ENCODE data around the gene ATRIP.
"Not testable (repeated sequence)": the region's sequence is repeated elsewhere in the genome, so short reads cannot be mapped to it uniquely, and the experiment has no call there.

Gene ATRIP

DNA sequence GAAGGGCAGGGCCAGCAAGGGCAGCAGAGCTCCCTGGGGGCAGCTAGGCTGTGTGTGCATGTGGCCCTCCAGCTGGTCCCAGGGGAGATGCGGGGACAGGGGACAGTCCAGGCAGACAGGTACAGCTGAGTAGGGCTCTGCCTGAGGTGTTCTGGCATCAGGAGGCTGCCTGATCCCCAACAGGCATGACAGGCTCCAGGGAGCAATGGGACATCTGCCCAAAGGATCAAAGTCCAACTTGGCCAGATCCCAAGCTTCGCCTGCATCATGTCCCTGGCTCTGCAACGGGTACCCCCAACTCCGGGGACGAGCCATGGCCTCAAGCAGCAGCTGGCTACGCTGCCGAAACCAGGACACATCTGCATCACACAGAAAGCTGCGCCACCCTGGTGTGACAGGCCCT, 21.8 kb downstream of the ATRIP start:
- DNase-seq (ENCODE audit: low read depth, low spot score) = no peak

DNA sequence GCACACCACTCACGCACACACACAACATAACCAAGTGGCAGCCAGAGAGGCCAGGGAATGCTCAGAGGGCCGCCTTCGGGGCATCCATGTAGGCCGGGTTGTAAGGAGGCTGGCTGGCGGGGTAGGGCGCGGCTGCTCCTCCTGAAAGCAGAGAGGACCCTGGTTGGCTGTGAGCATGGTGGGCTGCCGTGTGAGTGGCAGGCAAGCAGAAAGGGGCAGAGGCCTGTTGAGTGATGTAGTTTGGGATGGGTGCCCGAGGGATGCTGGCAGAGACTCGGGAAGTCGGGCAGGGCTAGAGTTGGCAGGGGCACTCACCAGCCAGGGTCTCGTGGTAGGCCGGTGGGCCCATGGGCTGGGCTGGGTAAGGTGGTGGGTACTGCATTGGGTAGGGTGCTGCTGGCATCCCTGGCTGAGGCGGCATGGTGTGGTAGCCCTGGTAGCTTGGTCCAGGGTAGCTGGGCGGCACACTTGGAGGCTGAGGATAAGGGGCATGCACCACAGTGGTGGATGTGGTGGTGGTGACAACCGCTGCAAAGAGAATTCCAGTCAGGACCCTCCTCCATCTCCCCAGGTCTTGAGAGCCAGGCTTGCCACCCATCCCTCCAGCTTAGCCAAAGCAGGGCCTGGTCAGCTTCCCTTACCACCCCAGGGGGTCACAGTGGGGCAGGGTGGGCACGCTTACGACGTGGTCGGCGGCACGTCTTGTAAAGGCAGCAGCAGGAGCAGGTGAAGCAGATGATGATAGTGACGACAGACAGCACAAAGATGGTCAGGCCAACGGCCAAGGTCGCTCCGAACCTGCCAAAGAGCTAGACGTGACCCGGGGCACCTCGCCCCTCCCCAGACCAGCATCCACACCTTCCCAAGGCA, 22.7 kb downstream of the ATRIP start:
- no peak for DNase-seq (ENCODE audit: low read depth, low spot score)

DNA sequence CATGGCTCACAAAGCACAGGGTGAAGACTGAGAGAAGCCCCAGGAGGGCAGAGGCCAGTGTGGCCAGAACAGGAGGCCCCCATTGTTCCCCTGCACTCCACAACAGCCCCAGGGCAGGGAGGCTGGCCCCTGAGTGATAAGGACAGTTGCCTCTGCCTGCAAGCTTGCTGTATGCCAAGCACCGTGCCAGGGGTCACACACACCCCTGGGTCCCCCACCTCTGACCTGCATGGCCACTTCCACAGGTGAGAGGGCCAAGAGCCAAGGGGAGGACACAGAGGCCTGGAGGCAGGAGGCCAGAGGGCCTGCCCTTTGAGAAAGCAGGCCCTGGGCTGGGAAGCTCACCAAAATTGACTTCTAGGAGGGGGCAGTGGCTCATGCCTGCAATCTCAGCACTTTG, 23.7 kb downstream of the ATRIP start:
- peak; percentile 59 for DNase-seq (ENCODE audit: low read depth, low spot score)

DNA sequence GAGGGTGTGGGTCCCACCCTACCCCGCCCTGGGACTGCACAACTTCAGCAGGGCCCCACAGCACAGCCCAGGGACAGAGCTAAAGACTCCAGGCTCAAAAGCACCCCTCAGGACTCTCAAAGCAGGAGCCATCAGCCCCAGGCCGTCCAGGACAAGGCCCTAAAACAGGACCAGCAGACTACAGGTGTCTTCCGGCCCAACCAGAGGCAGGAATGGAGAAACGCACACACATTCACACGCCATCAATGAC, 26.1 kb downstream of the ATRIP start:
- no peak for DNase-seq (ENCODE audit: low read depth, low spot score)

DNA sequence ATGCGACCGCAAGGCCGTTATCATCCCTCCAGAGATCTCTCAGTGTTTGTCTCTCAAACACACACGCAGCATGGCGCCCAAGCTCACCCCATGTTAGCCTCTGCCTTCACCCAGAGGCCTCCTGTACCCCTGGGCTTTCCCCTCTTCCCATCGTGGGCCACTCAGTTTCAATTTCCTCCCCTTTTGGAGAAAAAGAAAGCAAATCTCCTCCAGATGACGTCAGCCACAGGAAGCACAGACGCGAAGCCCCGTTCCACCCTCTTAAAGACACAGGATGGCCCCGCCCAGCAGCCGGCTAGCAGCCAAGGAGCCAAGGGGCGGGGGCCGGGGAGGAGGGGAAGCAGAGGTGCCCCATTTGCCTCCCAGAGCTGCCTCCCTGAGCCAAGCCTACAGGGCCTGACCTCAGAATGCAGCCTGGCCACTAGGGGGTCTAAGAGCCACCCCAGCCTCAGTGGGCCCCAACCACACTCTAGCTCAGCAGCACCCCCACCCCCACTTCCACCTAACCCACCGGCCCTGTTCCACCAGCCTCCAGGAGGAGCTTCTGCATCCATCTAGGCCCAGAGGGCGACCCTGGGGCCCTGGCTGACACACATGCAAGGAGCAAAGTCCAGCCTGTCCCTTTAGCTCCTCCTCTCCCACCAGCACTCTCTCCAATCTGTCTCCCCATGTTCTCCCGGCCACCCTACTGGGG, 26.5 kb downstream of the ATRIP start:
- DNase-seq (ENCODE audit: low read depth, low spot score) = peak; percentile 97

DNA sequence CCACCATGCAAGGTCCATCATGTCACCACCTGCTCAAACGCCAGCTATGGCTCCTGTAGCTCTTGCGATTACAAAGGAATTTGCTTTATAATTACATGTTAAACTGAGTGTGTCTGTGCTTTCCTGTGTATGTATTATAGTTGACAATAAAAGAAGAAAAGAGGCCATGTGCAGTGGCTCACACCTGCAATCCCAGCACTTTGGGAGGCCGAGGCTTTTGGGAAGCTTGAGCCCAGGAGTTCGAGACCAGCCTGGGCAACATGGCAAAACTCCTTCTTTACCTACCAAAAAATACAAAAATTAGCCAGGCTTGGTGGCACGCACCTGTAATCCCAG, 27.0 kb downstream of the ATRIP start:
- DNase-seq (ENCODE audit: low read depth, low spot score) = no peak

DNA sequence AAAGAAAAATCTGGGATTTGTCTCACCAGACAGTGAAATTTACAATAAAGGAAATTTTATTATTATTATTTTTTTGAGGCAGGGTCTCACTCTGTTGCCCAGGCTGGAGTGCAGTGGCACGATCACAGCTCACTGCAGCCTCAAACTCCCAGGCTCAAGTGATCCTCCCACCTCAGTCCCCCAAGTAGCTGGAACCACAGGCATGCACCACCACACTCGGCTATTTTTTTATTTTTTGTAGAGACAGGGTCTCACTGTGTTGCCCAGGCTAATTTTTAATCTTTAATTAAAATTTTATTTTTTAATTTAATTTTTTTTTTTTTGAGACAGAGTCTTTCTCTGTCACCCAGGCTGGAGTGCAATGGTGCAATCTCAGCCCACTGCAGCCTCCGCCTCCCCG, 27.5 kb downstream of the ATRIP start:
- DNase-seq (ENCODE audit: low read depth, low spot score) = not testable (repeated sequence)

DNA sequence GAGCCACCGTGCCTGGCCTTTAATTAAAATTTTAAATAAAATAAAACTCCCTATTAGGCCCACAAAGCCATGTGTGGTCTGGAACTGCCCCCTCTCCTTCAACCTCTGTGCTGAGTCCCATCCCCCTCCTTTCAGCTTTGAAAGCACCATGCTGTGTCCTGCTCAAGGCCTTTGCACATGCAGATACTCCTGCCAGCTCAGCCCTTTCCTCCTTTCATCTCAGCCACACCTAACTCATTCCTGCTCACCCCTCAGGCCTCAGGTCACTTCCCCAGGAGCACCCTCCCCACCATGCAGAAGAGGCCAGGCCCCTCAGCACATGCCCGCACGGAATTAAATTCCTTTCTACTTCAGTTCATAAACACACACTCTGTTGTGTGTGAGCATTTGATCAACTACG, 28.1 kb downstream of the ATRIP start:
- DNase-seq (ENCODE audit: low read depth, low spot score) = peak; percentile 96

DNA sequence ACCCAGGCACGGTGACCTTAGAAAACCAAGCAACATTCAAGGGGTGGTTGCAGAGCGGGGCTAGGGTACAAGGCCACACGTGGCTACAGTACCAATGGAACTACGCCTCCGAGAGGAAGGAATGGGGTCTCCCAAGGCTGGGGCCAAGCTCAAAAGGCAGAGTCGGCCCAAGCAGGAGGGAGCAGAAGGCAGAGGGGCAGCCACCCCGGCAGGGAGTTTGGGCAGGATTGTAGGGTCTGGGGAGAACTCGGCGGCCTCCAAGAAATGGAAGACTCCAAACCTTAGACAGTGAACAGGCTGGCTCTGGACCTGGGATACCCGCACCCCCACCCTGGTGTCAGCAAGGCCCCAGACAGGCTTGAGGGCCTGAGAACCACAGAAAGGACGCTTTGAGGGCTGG, 28.7 kb downstream of the ATRIP start:
- DNase-seq (ENCODE audit: low read depth, low spot score) = peak; percentile 46

DNA sequence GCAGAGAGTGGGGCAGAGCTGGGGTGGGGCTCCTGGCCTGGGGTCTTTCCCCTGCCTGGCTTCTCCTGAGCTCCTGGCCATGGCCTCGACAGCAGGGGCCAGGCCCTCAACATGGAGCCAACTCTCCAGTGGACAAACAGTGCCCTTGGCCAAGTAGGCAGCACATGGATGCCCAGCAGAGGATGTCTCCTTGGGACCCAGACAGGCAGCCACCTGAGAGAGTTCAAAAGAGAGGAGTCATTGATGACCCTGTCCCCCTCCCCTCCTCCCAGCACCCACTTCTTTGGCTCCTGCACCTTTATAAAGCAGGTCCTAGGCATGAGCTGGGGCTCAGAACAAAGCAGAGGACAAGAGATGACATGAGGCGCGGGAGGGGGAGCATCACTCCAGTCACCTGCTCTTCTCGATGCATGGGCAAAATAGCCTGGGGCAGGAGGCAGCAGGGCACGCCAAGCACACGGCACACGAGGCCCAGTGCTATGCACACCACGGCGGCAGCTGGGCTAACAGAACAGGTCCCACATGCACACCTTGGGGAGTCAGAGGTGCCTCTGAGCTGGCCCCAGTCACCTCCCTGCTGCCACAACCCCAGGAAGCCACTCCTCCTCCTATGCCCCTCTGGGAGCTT, 30.0 kb downstream of the ATRIP start:
- DNase-seq (ENCODE audit: low read depth, low spot score) = no peak

DNA sequence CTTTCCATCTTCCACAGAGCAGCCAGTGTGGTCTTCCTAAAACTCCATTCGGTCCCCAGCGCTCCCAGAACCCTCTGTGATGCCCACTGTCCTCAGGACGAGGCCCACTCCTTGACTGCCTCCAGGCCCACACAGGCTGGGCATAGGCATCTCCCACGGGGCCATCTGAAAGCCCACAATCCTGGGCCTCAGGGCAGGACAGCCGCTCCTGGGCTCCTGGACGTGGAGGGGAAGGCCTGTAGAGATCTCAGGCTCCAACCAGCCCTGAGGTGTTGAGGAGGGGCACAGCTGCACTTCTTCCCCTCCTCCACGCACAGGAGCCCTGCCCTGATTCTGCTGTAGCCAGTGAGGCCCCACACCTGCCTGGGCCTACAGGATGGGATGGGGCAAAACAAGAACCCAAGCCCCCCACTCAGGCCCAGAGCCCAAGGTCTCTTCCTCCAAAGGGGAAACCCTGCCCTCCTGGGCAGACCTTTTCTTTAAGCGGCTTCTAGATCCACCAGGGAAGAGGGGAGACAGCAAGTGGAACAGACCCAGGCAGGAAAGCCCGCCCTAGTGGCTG, 31.5 kb downstream of the ATRIP start:
- DNase-seq (ENCODE audit: low read depth, low spot score) = no peak

DNA sequence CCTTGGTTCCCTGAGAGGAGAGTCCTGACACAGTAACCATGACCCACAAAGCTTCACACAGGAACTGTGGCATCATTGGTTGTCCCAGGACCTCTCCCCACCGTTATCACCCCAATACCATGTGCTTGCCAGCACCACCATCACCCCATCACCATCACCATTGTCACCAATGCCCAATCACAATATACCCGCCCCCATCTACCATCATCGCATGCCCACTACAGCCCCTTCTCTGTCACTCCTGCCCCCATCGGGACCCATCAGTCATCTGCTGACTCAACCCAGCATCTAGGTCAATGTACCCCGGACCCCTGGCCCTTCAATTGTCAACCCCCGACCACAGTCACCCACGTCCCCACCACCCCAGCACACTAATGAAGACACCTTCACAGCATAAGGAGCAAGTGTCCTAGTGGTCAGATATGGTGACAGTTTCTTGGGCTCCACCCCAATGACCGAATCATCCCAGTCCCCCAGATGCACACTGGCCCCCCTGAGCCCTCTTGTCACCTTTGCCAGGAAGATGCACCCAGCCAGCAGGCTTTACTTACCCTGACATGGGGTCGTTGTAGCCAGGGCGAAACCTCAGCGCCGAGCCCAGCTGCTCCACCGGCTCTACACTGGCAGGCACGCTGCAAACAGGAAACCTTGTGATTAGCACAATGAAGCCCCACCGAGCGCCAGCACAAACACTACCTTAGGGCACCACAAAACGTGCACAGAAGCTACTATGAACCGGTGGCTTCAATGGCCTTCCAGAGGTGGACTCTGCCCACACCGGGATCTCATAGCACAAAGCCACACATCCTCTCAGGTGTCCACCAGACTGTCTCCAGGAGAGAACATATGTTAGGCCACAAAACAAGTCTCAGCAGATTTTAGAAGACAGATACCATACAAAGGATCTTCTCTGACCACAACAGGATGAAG, 32.4 kb downstream of the ATRIP start:
- DNase-seq (ENCODE audit: low read depth, low spot score) = no peak

DNA sequence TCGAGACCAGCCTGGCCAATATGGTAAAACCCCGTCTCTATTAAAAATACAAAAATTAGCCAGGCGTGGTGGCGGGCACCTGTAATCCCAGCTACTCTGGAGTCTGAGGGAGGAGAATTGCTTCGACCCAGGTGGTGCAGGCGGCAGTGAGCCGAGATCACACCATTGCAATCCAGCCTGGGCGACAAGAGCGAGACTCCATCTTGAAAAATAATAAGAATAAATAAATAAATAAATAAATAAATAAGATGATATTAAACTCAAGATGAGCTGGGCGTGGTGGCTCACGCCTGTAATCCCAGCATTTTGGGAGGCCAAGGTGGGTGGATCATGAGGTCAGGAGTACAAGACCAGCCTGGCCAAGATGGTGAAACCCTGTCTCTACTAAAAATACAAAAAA, 34.4 kb downstream of the ATRIP start:
- DNase-seq (ENCODE audit: low read depth, low spot score) = peak; percentile 0

DNA sequence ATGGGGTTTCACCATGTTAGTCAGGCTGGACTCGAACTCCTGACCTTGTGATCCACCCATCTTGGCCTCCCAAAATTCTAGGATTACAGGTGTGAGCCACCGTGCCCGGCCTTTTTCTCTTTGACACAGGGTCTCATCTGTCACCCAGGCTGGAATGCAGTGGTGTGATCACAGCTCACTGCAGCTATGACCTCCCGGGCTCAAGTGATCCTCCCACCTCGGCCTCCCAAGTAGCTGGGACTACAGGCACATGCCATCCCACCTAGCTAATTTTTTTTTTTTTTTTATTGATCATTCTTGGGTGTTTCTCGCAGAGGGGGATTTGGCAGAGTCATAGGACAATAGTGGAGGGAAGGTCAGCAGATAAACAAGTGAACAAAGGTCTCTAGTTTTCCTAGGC, 36.3 kb downstream of the ATRIP start:
- not testable (repeated sequence) for DNase-seq (ENCODE audit: low read depth, low spot score)

DNA sequence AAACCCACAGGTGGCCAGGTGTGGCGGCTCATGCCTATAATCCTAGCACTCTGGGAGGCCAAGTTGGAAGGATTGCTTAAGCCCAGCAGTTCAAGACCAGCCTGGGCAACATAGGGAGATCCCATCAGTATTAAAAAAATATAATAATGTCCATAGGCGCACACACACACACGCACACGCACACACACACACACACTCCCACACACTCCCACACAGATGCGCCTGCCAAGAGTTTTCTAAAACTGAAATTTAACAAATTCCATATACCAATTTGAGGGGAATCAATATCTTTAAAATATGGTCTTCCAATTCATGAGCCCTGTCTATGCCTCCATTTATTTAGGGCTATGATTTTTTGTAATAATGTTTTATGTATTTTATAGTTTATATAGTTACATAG, 40.4 kb downstream of the ATRIP start:
- no peak for DNase-seq (ENCODE audit: low read depth, low spot score)

DNA sequence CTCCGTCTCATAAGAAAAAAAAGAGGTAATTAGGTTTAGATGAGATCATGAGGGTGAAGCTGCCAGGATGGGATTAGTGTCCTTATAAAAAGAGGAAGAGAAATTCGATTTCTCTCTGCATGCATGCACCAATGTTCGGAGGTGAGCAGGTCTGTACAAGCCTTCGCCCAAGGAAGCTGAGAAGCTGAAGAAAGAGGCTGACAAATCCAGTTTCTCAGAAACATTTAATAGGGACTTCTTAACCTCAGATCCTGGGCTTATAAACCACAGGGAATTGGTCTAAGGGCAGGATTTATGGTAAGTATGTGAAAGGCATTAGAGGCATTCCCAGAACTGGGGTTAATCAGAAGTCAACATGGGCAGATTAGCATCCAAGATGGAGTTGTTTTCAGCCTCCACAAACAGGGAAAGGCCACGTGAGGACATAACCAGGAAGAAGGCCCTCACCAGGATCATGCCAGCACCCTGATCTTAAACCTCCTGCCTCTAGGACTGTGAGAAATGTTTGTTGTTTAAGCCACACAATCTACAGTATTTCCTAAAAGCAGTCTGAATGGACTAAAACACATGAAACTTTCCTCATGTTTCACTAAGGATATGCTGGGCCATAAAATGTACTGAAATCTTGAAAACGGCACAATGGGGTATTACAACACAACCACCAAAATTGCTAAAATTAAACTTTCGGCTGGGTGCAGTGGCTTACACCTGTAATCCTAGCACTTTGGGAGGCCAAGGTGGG, 46.1 kb downstream of the ATRIP start:
- no peak for DNase-seq (ENCODE audit: low read depth, low spot score)

DNA sequence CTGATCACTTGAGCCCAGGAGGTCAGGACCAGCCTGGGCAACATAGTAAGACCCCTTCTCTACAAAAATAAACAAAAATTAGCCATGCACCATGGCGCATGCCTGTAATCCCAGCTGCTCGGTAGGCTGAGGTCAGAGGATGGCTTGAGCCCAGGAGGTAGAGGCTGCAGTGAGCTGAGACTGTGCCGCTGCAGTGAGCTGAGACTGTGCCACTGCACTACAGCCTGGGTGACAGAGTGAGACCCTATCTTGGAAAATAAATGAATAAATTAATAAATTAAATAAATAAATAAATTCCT, 46.6 kb downstream of the ATRIP start:
- no peak for DNase-seq (ENCODE audit: low read depth, low spot score)

DNA sequence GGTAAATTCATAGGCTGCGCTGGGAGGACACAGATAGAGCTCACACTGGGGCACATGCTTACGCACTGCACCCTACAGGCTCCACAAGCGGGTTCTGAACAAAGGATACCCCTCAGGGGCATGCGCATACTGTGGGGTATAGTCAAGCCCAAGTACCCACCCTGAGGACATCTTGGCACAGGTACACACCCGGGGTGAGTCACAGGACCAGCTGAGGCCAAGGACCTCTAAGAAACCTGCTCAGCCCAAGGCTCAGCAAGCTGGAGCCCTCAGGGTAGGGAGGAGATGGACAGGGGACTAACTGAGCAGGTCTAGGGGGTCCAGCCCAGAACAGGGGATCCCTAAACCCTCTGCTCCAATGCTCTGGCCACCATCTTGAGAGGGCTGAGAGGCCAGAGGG, 54.1 kb downstream of the ATRIP start:
- DNase-seq (ENCODE audit: low read depth, low spot score) = peak; percentile 21

DNA sequence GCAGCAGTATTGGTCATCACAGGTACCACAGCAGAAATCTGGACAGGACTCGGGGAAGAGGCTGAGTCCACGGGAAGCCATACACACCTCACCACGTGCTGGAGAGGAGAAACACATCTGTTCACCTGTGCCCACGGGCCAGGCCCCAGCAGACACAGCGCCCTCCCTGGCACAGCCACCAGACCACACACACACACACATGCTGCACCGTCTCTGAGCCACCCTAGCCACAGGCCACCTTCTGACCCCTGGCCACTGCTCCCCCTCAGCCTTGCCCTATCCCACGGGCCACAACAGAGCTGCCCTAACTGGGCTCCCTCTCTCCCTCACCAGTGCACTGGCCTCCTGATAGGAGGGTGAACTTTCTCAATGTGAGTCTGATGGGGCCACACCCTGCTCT, 54.7 kb downstream of the ATRIP start:
- no peak for DNase-seq (ENCODE audit: low read depth, low spot score)

DNA sequence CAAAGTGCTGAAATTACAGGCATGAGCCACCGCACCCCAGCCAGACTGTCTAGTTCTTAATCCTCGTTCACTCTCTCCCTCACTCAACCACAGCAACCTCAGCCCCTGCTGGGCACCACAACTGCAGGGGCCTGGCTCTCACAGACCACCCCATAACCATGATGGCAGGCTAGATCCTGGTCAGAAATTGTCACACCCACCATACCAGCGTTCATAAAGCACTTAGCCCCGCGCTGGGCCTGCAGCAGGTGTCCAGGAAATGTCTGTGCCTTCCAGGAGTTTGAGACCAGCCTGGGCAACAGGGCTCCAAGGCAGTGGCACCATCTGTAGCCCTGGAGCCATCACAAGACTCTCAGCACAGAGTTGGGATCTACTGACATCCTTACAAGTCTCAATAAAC, 55.6 kb downstream of the ATRIP start:
- no peak for DNase-seq (ENCODE audit: low read depth, low spot score)

DNA sequence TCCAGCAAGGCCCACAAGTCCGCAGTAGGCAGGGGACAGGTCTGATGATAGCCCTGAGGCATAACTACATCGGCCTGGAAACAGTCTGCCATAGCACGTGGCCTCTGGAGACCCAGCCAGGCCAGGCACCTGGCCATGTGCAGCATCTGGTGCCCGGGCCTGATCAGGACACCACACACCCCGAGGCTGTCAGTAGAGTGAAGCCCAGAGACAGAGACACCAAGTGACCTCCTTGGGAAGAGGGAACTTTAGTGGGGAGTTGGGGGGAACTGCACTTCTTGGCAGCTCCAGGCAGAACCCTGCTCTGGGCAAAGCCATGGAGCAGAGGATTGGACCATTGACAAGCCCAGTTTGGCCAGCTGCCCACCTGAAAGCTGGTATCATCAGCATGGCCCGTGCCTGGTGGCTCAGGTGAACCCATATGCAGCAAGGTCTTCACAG, 56.2 kb downstream of the ATRIP start:
- DNase-seq (ENCODE audit: low read depth, low spot score) = peak; percentile 39

All from ELF-1 (cell line).